ENCODE results near the gene GRHL1. TPM values are rescaled to one million over a fixed set of nuclear protein-coding genes. Genes with fewer than 3 reads are reported as not detected.
A peak's percentile ranks its signal among the peaks of the same experiment; 100 is the strongest.

GRHL1 gene
- total and polyA plus RNA-seq, 2 donors (not counting 1 experiment from before 2014, with no cell fraction given), result 0.25 to 0.76 TPM

DNA sequence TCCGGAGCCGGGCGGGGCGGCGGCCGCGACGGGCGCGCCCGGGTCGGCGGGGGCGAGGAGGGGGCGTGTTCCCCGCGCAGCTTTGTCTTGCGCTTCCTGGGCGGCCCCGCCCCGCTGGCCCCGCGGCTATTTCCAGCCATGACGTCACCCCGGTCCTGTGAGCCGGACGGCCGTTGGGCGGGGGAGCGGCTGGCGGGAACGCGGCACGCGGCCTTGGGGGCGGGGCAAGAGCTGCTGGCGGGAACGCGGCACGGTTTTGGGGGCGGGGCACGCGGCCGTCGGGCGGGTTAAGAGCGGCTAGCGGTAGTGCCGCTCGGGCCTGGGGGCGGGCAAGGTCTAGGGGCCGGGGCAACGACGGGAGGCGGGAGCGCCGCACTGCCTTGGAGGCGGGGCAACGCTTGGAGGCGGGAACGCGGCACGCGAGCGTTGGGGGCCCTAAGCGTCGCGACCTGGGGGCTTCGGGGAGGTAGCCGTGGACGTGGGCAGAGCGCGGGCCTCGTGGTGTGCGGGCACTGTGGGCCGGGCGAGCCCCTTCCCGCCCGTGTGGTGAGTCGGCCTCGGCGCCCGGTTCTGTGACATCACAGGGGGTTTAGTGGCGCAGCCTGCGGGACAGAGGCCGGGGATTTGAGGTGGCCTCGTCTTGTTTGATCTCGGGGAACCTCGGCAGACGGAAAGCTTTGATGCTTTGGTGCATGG lies 92.6 kb downstream of the GRHL1 start:
- H3K4me1 Mint-ChIP-seq, result peaks cover 26% of the 10 kb centered on the region
- no peaks in the 10 kb centered on the region for H3K9me3 Mint-ChIP-seq (ENCODE audit: insufficient read depth)
- H3K4me1 ChIP-seq (ENCODE audit: control insufficient read depth in 2 of 2, insufficient read depth in 2 of 2, low read length in 2 of 2), result peaks cover 12 to 20% of the 10 kb centered on the region in 2 donors
- POLR2A ChIA-PET, result interaction anchor here (0.7 to 2.8 kb wide), 5 partner anchors 15 to 1091 kb away, joined by 3 to 16 read pairs (median 5); partner anchors contain the start of gene YWHAQ
- H2AFZ ChIP-seq (ENCODE audit: insufficient read depth, low read depth, low read length, poor library complexity, severe bottlenecking), result peak overlapping the region; percentile 56
- H3K27me3 Mint-ChIP-seq, result no peaks in the 10 kb centered on the region
- H3K27ac ChIP-seq (ENCODE audit: low read length in 2 of 2), result peak overlapping the region; percentile 58 to 84
- peak overlapping the region; percentile 82 for H3K27ac Mint-ChIP-seq
- H3K9me3 ChIP-seq (ENCODE audit: control extremely low read depth in 1 of 3, control insufficient read depth in 2 of 3, insufficient read depth in 1 of 3, low read length in 2 of 3), result peaks cover 0 to 20% (median 0%) of the 10 kb centered on the region in 3 donors
- CTCF ChIA-PET, result interaction anchor here (0.6 to 12.6 kb wide), 7 partner anchors 27 to 404 kb away, joined by 3 to 319 read pairs (median 7); partner anchors contain the start of gene ODC1
- peak overlapping the region; percentile 83 for H3K4me2 ChIP-seq (replicated peaks; ENCODE audit: low read depth, low read length, poor library complexity, severe bottlenecking)
- H3K4me3 ChIP-seq (ENCODE audit: control extremely low read depth in 1 of 5, extremely low read depth in 1 of 5, insufficient read depth in 1 of 5, low read depth in 2 of 5, low read length in 4 of 5), result peak overlapping the region in 4 of 5 experiments; percentile 40 to 68 (median 58)
- no peaks in the 10 kb centered on the region for H3K27me3 ChIP-seq (replicated peaks in 1 of 4; ENCODE audit: control extremely low read depth in 1 of 4, control insufficient read depth in 3 of 4, insufficient read depth in 4 of 4, low read length in 3 of 4)
- peaks cover 12% of the 10 kb centered on the region for H4K20me1 ChIP-seq (ENCODE audit: control insufficient read depth, insufficient read depth, low read length, poor library complexity, severe bottlenecking)
- DNase-seq (peak; percentile 97), ATAC-seq (ENCODE audit: low read depth) (peak; percentile 61)
- no peak for TF ChIP-seq EZH2 (IDR thresholded peaks at IDR 0.05; ENCODE audit: borderline replicate concordance, insufficient read depth, low read depth, low read length, poor library complexity, severe bottlenecking)
- TF ChIP-seq, protein P1, sequence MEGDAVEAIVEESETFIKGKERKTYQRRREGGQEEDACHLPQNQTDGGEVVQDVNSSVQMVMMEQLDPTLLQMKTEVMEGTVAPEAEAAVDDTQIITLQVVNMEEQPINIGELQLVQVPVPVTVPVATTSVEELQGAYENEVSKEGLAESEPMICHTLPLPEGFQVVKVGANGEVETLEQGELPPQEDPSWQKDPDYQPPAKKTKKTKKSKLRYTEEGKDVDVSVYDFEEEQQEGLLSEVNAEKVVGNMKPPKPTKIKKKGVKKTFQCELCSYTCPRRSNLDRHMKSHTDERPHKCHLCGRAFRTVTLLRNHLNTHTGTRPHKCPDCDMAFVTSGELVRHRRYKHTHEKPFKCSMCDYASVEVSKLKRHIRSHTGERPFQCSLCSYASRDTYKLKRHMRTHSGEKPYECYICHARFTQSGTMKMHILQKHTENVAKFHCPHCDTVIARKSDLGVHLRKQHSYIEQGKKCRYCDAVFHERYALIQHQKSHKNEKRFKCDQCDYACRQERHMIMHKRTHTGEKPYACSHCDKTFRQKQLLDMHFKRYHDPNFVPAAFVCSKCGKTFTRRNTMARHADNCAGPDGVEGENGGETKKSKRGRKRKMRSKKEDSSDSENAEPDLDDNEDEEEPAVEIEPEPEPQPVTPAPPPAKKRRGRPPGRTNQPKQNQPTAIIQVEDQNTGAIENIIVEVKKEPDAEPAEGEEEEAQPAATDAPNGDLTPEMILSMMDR (IDR thresholded peaks at IDR 0.05), result no peak
- WGBS (ENCODE audit: insufficient coverage), result 24% methylated on average over 86 of the region's 90 CpGs
- peaks cover 2% of the 10 kb centered on the region for H3K79me2 ChIP-seq (ENCODE audit: control insufficient read depth, insufficient read depth, low read length)
- intact Hi-C loops (cut with micrococcal nuclease), result loop anchor here (1.0 to 10.0 kb wide), 12 partner anchors 15 to 1209 kb away; partner anchors contain the start of genes ADAM17, GRHL1, IAH1 and KIDINS220
- H3K36me3 ChIP-seq (replicated peaks in 1 of 2; ENCODE audit: control extremely low read depth in 1 of 2, control insufficient read depth in 1 of 2, extremely low read depth in 1 of 2, insufficient read depth in 2 of 2, low read length in 1 of 2), result peaks cover 0 to 26% of the 10 kb centered on the region in 2 experiments
- H3K9ac ChIP-seq (ENCODE audit: low read length), result peak overlapping the region; percentile 68
- peak overlapping the region; percentile 87 for H3K4me3 Mint-ChIP-seq
